Measurements from ENCODE around the gene ARPC4.
"Not testable (repeated sequence)": the region's sequence is repeated elsewhere in the genome, so short reads cannot be mapped to it uniquely, and the experiment has no call there.

ARPC4 gene

DNA sequence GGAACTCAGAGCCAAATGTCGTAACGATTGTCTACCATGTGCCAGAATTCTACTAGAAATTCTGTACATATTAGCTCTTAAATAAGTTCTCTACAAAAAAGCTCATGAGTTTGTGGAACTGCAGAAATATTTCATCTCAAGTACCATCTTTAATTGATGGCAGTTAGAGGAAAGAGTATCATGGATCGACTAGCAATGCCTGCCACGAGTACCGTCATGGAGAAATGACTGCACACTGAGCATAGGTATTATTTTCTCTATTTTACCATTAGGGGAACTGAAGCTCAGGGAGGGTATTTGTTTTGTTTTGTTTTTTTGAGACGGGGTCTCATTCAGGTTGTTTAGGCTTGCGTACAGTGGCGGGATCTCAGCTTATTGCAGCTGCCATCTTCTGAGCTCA is 48.1 kb downstream of the ARPC4 start:
- H3K4me3 ChIP-seq (ENCODE audit: low read depth, low read length), result no peak overlapping the region
- no peak for DNase-seq (ENCODE audit: low read depth)
- TF ChIP-seq, protein P1, sequence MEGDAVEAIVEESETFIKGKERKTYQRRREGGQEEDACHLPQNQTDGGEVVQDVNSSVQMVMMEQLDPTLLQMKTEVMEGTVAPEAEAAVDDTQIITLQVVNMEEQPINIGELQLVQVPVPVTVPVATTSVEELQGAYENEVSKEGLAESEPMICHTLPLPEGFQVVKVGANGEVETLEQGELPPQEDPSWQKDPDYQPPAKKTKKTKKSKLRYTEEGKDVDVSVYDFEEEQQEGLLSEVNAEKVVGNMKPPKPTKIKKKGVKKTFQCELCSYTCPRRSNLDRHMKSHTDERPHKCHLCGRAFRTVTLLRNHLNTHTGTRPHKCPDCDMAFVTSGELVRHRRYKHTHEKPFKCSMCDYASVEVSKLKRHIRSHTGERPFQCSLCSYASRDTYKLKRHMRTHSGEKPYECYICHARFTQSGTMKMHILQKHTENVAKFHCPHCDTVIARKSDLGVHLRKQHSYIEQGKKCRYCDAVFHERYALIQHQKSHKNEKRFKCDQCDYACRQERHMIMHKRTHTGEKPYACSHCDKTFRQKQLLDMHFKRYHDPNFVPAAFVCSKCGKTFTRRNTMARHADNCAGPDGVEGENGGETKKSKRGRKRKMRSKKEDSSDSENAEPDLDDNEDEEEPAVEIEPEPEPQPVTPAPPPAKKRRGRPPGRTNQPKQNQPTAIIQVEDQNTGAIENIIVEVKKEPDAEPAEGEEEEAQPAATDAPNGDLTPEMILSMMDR (conservative IDR thresholded peaks at IDR 0.05; ENCODE audit: low read depth, low read length), result no peak

DNA sequence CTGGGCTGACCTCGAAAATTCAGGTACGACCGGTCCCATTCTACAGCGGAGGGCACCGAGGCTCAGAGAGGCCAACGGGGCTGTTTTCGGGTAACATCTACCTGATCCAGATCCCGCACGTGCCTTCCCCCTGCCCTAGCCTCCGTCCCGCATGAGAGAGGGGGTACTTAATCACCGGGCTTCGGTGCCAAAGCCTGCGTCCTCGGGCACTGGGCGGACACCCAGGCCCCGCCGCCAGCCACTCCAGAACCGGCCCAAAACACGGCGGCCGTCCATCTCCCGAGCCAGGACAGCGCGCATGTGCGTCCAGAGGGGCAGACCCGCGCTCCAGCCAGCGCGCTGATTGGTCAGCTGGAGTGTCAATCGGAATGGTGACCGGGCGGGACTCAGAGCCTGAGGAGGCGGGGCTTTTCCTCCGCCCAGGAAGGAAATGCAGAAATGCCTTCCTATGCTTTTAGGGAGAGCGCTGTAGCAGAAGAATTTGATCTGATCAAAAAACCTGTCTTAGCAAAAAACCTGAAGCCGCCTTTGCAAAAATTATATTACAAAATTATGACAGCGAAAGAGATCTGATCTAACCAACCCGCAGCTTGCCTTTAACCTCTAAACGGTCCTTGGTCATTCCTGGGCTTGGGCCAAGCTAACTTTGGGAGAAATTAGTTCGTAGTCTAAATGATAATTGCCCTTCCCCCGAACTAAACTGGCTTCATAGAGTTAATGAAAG is 51.0 kb downstream of the ARPC4 start, which contains the start of gene RPUSD3:
Gene RPUSD3 (minus strand): TSS at position 294 of the 724 bp plus-strand sequence. CDS start 18 bp downstream, at position 276.
- peak; percentile 98 for DNase-seq (ENCODE audit: low read depth)

DNA sequence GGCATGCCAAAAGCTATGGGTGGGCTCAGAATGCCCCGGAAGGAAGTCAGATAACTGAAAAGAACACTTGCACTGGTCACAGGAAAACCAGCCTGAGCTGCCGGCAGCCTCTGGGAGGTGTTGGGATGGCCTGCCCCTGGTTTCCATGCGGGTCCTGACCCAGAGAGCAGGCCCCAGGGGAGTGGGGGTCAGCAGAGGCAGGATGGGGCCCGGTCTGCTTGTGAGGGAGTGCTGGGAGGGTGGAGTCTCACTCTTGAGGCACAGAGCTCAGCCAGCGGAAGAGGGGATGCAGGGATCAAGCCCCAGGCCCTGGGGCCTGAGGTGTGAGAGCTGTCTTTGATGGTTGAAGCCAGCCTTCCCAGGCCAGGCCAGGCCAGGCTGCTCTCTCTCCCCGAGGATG is 53.3 kb downstream of the ARPC4 start:
- TF ChIP-seq, protein P1 (conservative IDR thresholded peaks at IDR 0.05; ENCODE audit: low read depth, low read length), result no peak
- H3K4me3 ChIP-seq (ENCODE audit: low read depth, low read length), result no peak overlapping the region
- DNase-seq (ENCODE audit: low read depth), result no peak

More for the DNA sequence above, 51.0 kb downstream of the ARPC4 start, which contains the start of gene RPUSD3:
- H3K4me3 ChIP-seq (ENCODE audit: low read depth, low read length), result peak within 1 kb of the TSS; percentile 88
- TF ChIP-seq, protein P1 (conservative IDR thresholded peaks at IDR 0.05; ENCODE audit: low read depth, low read length), result no peak

DNA sequence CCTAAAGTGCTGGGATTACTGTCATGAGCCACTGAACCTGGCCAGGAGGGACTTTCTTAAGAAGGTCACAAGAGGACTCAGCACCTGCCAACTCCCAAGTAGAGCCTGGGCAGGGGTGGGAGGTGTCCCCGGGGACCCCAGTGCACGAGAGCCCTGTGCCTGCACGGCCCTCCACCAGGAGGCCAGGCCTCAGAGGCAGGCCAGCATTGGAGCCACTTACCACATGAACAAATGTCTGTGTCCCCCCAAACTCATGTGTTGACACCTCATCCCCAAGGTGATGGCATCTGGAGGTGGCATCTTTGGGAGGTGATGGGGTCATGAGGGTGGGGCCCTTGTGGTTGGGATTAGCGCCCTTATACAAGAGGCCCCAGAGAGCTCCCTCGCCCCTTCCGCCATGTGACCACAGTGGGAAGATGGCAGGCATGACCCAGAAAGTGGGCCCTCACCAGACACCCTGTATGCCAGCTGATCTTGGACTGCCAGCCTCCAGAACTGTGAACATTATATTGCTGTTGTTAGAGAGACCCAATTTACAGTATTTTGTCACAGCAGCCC is 54.1 kb downstream of the ARPC4 start:
- H3K4me3 ChIP-seq (ENCODE audit: low read depth, low read length), result no peak overlapping the region
- no peak for DNase-seq (ENCODE audit: low read depth)
- TF ChIP-seq, protein P1 (conservative IDR thresholded peaks at IDR 0.05; ENCODE audit: low read depth, low read length), result no peak

DNA sequence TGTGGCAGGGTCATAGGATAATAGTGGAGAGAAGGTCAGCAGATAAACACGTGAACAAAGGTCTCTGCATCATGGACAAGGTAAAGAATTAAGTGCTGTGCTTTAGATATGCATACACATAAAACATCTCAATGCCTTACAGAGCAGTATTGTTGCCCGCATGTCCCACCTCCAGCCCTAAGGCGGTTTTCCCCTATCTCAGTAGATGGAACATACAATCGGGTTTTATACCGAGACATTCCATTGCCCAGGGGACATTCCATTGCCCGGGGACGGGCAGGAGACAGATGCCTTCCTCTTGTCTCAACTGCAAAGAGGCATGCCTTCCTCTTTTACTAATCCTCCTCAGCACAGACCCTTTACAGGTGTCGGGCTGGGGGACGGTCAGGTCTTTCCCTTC is 55.0 kb downstream of the ARPC4 start:
- DNase-seq (ENCODE audit: low read depth); H3K4me3 ChIP-seq (ENCODE audit: low read depth, low read length): not testable (repeated sequence)

DNA sequence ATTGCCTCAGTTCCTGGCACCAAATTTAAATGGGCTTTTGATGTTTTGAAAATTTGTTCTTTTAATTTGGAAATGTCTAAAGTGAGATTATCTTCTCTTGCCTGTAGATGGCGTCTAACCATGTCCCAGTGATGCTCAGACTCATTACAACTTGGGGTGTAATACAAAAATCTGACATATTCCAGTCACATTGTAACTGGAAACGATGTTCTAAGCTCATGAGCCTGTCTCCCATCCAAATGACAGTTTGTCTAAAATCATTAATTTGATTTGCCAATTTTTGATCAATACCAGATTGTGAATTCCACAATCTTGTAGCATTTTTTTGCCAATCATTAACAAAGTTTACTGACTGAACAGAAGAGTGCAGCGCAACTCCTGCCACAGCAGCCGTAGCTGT is 56.0 kb downstream of the ARPC4 start:
- TF ChIP-seq, protein P1 (conservative IDR thresholded peaks at IDR 0.05; ENCODE audit: low read depth, low read length), result peak; percentile 51
- peak; percentile 64 for DNase-seq (ENCODE audit: low read depth)
- not testable (repeated sequence) for H3K4me3 ChIP-seq (ENCODE audit: low read depth, low read length)

DNA sequence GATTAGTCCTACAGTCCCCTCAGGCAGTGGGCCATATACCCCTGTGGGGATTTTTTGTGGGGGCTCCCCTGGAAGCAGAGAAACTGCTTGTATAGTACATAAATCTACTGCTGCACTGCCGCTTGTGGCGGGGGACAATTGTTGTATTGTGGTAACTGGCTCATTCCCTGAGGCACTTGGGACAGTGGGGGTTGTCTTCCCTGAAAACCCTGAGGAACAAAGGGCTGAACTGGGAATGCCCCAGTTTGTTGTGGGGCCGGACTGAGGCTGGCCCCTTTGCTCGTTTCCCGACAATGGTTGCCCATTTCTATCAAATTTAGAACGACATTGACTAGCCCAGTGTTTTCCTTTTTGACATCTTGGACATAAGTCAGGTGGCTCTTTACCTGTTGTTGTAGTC is 58.5 kb downstream of the ARPC4 start:
- not testable (repeated sequence) for DNase-seq (ENCODE audit: low read depth); H3K4me3 ChIP-seq (ENCODE audit: low read depth, low read length)

DNA sequence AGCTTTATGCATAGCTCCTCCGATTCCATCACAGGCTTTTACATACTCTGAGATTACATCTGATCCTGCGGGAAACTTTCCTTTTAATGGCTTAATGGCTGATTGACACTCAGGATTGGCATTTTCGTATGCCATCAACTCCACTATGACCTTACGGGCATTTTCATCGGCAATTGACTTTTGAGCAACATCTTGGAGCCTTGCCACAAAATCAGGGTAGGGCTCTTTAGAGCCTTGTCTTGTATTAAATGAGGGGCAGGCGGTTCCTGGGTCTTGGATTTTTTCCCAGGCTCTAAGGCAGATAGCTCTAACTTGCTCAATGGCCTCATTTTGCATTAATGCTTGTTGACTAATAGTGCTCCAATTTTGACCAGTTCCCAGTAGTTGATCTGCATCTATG is 59.0 kb downstream of the ARPC4 start:
- not testable (repeated sequence) for H3K4me3 ChIP-seq (ENCODE audit: low read depth, low read length); DNase-seq (ENCODE audit: low read depth)

Data from choroid plexus epithelial cell (primary cell).